GM21786 (cell line): ENCODE measurements around the gene TMEM131L.
"Not testable (repeated sequence)": the region's sequence is repeated elsewhere in the genome, so short reads cannot be mapped to it uniquely, and the experiment has no call there.

ENCODE experiments used
- ATAC-seq: cut with Tn5 transposase; IDR thresholded peaks from one replicate; pipeline ENCODE4 v1.9.1; 2021; ENCODE audit not compliant: unreplicated experiment

Gene TMEM131L

GRCh38 chr4:153539422-153539821 is 73.3 kb downstream of the TMEM131L start:
- no peak for ATAC-seq

- ATAC-seq, result no peak
Observed at GRCh38 chr4:153541456-153542096, 75.4 kb downstream of the TMEM131L start.

- ATAC-seq, result no peak
Observed at GRCh38 chr4:153542131-153542530, 76.0 kb downstream of the TMEM131L start.

- ATAC-seq, result no peak
Observed at GRCh38 chr4:153542834-153543233, 76.7 kb downstream of the TMEM131L start.

- no peak for ATAC-seq
Observed at GRCh38 chr4:153543351-153543750, 77.2 kb downstream of the TMEM131L start.

GRCh38 chr4:153545822-153546221 is 79.7 kb downstream of the TMEM131L start:
- ATAC-seq, result no peak

GRCh38 chr4:153546280-153546679 is 80.1 kb downstream of the TMEM131L start:
- ATAC-seq, result no peak

GRCh38 chr4:153547520-153547919 is 81.4 kb downstream of the TMEM131L start:
- ATAC-seq, result no peak

GRCh38 chr4:153548907-153549306 is 82.7 kb downstream of the TMEM131L start:
- not testable (repeated sequence) for ATAC-seq

GRCh38 chr4:153549405-153549804 is 83.2 kb downstream of the TMEM131L start:
- no peak for ATAC-seq

- no peak for ATAC-seq
Observed at GRCh38 chr4:153553155-153553818, 87.1 kb downstream of the TMEM131L start.

GRCh38 chr4:153553819-153554170 is 87.6 kb downstream of the TMEM131L start:
- ATAC-seq, result no peak

GRCh38 chr4:153555730-153556434 is 89.7 kb downstream of the TMEM131L start:
- ATAC-seq, result no peak

- ATAC-seq, result no peak
Observed at GRCh38 chr4:153556435-153556815, 90.3 kb downstream of the TMEM131L start.

- no peak for ATAC-seq
Observed at GRCh38 chr4:153560908-153561307, 94.7 kb downstream of the TMEM131L start.

- no peak for ATAC-seq
Observed at GRCh38 chr4:153564630-153565525, 98.7 kb downstream of the TMEM131L start.

GRCh38 chr4:153566631-153567150 is 100.5 kb downstream of the TMEM131L start:
- ATAC-seq, result no peak

- ATAC-seq, result not testable (repeated sequence)
Observed at GRCh38 chr4:153567660-153568059, 101.5 kb downstream of the TMEM131L start.

- ATAC-seq, result peak; percentile 62
Observed at GRCh38 chr4:153570228-153570973, 104.2 kb downstream of the TMEM131L start.

- no peak for ATAC-seq
Observed at GRCh38 chr4:153571006-153571545, 104.9 kb downstream of the TMEM131L start.
